Measurements from ENCODE around the gene CC2D2B. TPM values are rescaled to one million over a fixed set of nuclear protein-coding genes. Genes with fewer than 3 reads are reported as not detected.

CC2D2B gene
- total and polyA plus RNA-seq, 2 of the 8 experiments (the other 6 are each of a cell fraction or from before 2014, with no cell fraction given) = 0.09 to 0.71 TPM

GRCh38 chr10:96023168-96023567 is 115.4 kb downstream of the CC2D2B start:
- Histone ChIP-seq H4K8ac (ENCODE audit: extremely low read depth, insufficient read depth, low read length) (no peak overlapping the region), H2AK5ac (ENCODE audit: low read depth, low read length) (no peak overlapping the region), H3K4ac (replicated peaks; ENCODE audit: insufficient read length, low read depth, low read length) (no peak overlapping the region), H3K27ac (ENCODE audit: low read depth, low read length) (no peak overlapping the region), H2BK5ac (ENCODE audit: low read depth, low read length) (no peak overlapping the region), H3K4me2 (ENCODE audit: insufficient read depth in 1 of 2, low read depth in 2 of 2, low read length in 2 of 2) (no peak overlapping the region), H4K91ac (replicated peaks; ENCODE audit: insufficient read length, low read length) (no peak overlapping the region), H3K23ac (ENCODE audit: insufficient read length) (no peak overlapping the region), H3K79me1 (ENCODE audit: low read depth, low read length) (no peaks in the 10 kb centered on the region), H3K9ac (replicated peaks in 1 of 4; ENCODE audit: extremely low read depth in 1 of 4, low read depth in 3 of 4, low read length in 3 of 4) (no peak overlapping the region), H4K5ac (ENCODE audit: insufficient read length, low read depth, low read length) (no peak overlapping the region), H3K79me2 (ENCODE audit: control insufficient read depth in 1 of 2, insufficient read depth in 2 of 2, low read length in 2 of 2) (no peaks in the 10 kb centered on the region), H2AFZ (ENCODE audit: low read length) (no peak overlapping the region), H2BK12ac (ENCODE audit: low read depth, low read length) (no peak overlapping the region), H2BK20ac (ENCODE audit: low read length) (no peak overlapping the region), H3K9me3 (ENCODE audit: insufficient read depth in 2 of 2, low read depth in 1 of 2, low read length in 1 of 2) (no peaks in the 10 kb centered on the region), H3K4me1 (replicated peaks in 1 of 4; ENCODE audit: control insufficient read depth in 3 of 4, insufficient read depth in 4 of 4, low read length in 3 of 4) (no peaks in the 10 kb centered on the region), H2BK15ac (ENCODE audit: low read length) (no peak overlapping the region), H4K20me1 (replicated peaks in 1 of 2; ENCODE audit: control insufficient read depth in 1 of 2, insufficient read depth in 2 of 2, low read length in 2 of 2) (peaks cover 0 to 1% of the 10 kb centered on the region in 2 experiments), H3K56ac (replicated peaks; ENCODE audit: insufficient read length, low read depth, low read length) (no peak overlapping the region), H2BK120ac (replicated peaks; ENCODE audit: low read depth, low read length) (no peak overlapping the region), H3K14ac (ENCODE audit: insufficient read length) (no peak overlapping the region), H3K23me2 (ENCODE audit: low read depth, low read length) (no peaks in the 10 kb centered on the region), H3K18ac (ENCODE audit: extremely low read depth, low read length) (no peak overlapping the region), H3K36me3 (ENCODE audit: control insufficient read depth in 2 of 4, insufficient read depth in 4 of 4, low read length in 3 of 4) (no peaks in the 10 kb centered on the region), H3K4me3 (ENCODE audit: extremely low read depth in 1 of 4, insufficient read depth in 2 of 4, low read depth in 3 of 4, low read length in 4 of 4) (no peak overlapping the region), H3K27me3 (replicated peaks in 1 of 4; ENCODE audit: control insufficient read depth in 3 of 4, extremely low read depth in 1 of 4, insufficient read depth in 3 of 4, low read length in 3 of 4) (no peaks in the 10 kb centered on the region)
- DNase-seq (ENCODE audit: low read depth in 1 of 2, low spot score in 2 of 2) (no peak), FAIRE-seq (no peak)
- TF ChIP-seq EGR1 (IDR thresholded peaks at IDR 0.05; ENCODE audit: borderline replicate concordance, low read depth, low read length) (no peak), KDM5A (IDR thresholded peaks at IDR 0.05; ENCODE audit: low read length) (no peak), TEAD4 (IDR thresholded peaks at IDR 0.05; ENCODE audit: low read depth, low read length) (no peak), TCF12 (IDR thresholded peaks at IDR 0.05; ENCODE audit: low read depth, low read length) (no peak), MAFK (IDR thresholded peaks at IDR 0.05; ENCODE audit: low read depth, low read length) (no peak), FOSL1 (IDR thresholded peaks at IDR 0.05; ENCODE audit: insufficient read depth, low read depth, low read length) (no peak)
- ChIA-PET POLR2A (ENCODE audit: partially characterized antibody) (no interaction called here), CTCF (ENCODE audit: partially characterized antibody) (interaction anchor here (0.8 to 2.0 kb wide), 4 partner anchors 10 to 330 kb away, joined by 4 to 7 read pairs (median 6); partner anchors contain the start of gene TCTN3)

Data from H1 (cell line).